A673 (cell line): ENCODE data around the gene FSTL5.

ENCODE experiments used
- CTCF ChIP-seq: fragments of 300-800, 200-600 bp; sonication (generic); conservative IDR thresholded peaks from 2 replicates; pipeline ENCODE4 v1.5.1; 2017; ENCODE audit warnings: low read depth, mild to moderate bottlenecking, antibody characterized with exemption, low read length, moderate library complexity, mixed read lengths
- EZH2 ChIP-seq: fragments of 200-600 bp; sonication (generic); IDR thresholded peaks from 2 replicates; pipeline ENCODE4 v1.6.1; 2017; ENCODE audit warnings: borderline replicate concordance, low read depth, mild to moderate bottlenecking, mixed read lengths, antibody characterized with exemption, low read length; ENCODE audit not compliant: poor library complexity, severe bottlenecking

- TF ChIP-seq CTCF (no peak), EZH2 (no peak)
These were observed 349.9 kb downstream of the FSTL5 start for GRCh38 chr4:161813889-161814288.
